ENCODE data around the gene HERC3.
A peak's percentile ranks its signal among the peaks of the same experiment; 100 is the strongest.

The HERC3 gene

GRCh38 chr4:88725143-88725542 is 132.9 kb downstream of the HERC3 start:
- Histone ChIP-seq H3K9ac (ENCODE audit: low read depth, low read length) (peak overlapping the region; percentile 50; the same call in 1 of the 2 replicates), H3K27me3 (ENCODE audit: insufficient read depth, low read length) (no peaks in the 10 kb centered on the region), H3K36me3 (ENCODE audit: insufficient read depth, low read depth, low read length) (peaks cover 27% of the 10 kb centered on the region), H3K4me1 (ENCODE audit: insufficient read depth, low read length) (peaks cover 10% of the 10 kb centered on the region), H3K4me3 (ENCODE audit: low read length) (no peak overlapping the region), H3K9me3 (ENCODE audit: insufficient read depth, low read depth, low read length) (no peaks in the 10 kb centered on the region; the same call in 1 of the 2 replicates), H3K27ac (ENCODE audit: low read length) (no peak overlapping the region)

- peaks cover 10% of the 10 kb centered on the region for H3K4me1 ChIP-seq (ENCODE audit: insufficient read depth, low read length)
- no peak overlapping the region for H3K4me3 ChIP-seq (ENCODE audit: low read length)
- H3K9me3 ChIP-seq (ENCODE audit: insufficient read depth, low read depth, low read length) = no peaks in the 10 kb centered on the region
- no peak overlapping the region for H3K9ac ChIP-seq (ENCODE audit: low read depth, low read length)
- H3K27me3 ChIP-seq (ENCODE audit: insufficient read depth, low read length) = no peaks in the 10 kb centered on the region
- H3K27ac ChIP-seq (ENCODE audit: low read length) = no peak overlapping the region
- peaks cover 33% of the 10 kb centered on the region for H3K36me3 ChIP-seq (ENCODE audit: insufficient read depth, low read depth, low read length)
These were observed 133.7 kb downstream of the HERC3 start for GRCh38 chr4:88725986-88726385.

GRCh38 chr4:88728146-88728545 is 135.9 kb downstream of the HERC3 start:
- Histone ChIP-seq H3K4me3 (ENCODE audit: low read length) (no peak overlapping the region), H3K4me1 (ENCODE audit: insufficient read depth, low read length) (peaks cover 10% of the 10 kb centered on the region), H3K27ac (ENCODE audit: low read length) (no peak overlapping the region), H3K27me3 (ENCODE audit: insufficient read depth, low read length) (no peaks in the 10 kb centered on the region), H3K9ac (ENCODE audit: low read depth, low read length) (no peak overlapping the region), H3K36me3 (ENCODE audit: insufficient read depth, low read depth, low read length) (peaks cover 41% of the 10 kb centered on the region), H3K9me3 (ENCODE audit: insufficient read depth, low read depth, low read length) (no peaks in the 10 kb centered on the region)

GRCh38 chr4:88729146-88729760 is 137.0 kb downstream of the HERC3 start:
- H3K27me3 ChIP-seq (ENCODE audit: insufficient read depth, low read length) = no peaks in the 10 kb centered on the region
- H3K36me3 ChIP-seq (ENCODE audit: insufficient read depth, low read depth, low read length) = peaks cover 41% of the 10 kb centered on the region

GRCh38 chr4:88730811-88731210 is 138.5 kb downstream of the HERC3 start:
- H3K4me3 ChIP-seq (ENCODE audit: low read length) = no peak overlapping the region
- H3K9me3 ChIP-seq (ENCODE audit: insufficient read depth, low read depth, low read length) = no peaks in the 10 kb centered on the region
- H3K36me3 ChIP-seq (ENCODE audit: insufficient read depth, low read depth, low read length) = peaks cover 43% of the 10 kb centered on the region
- H3K9ac ChIP-seq (ENCODE audit: low read depth, low read length) = no peak overlapping the region
- no peak overlapping the region for H3K27ac ChIP-seq (ENCODE audit: low read length)
- H3K4me1 ChIP-seq (ENCODE audit: insufficient read depth, low read length) = no peaks in the 10 kb centered on the region
- H3K27me3 ChIP-seq (ENCODE audit: insufficient read depth, low read length) = no peaks in the 10 kb centered on the region

More at GRCh38 chr4:88729146-88729760, 137.0 kb downstream of the HERC3 start:
- no peak overlapping the region for H3K4me3 ChIP-seq (ENCODE audit: low read length)
- no peak overlapping the region for H3K9ac ChIP-seq (ENCODE audit: low read depth, low read length)
- no peaks in the 10 kb centered on the region for H3K9me3 ChIP-seq (ENCODE audit: insufficient read depth, low read depth, low read length)
- H3K4me1 ChIP-seq (ENCODE audit: insufficient read depth, low read length) = peaks cover 10% of the 10 kb centered on the region
- H3K27ac ChIP-seq (ENCODE audit: low read length) = no peak overlapping the region

- no peak overlapping the region for H3K27ac ChIP-seq (ENCODE audit: low read length)
- H3K27me3 ChIP-seq (ENCODE audit: insufficient read depth, low read length) = no peaks in the 10 kb centered on the region
- no peak overlapping the region for H3K9ac ChIP-seq (ENCODE audit: low read depth, low read length)
- no peak overlapping the region for H3K4me3 ChIP-seq (ENCODE audit: low read length)
- no peaks in the 10 kb centered on the region for H3K9me3 ChIP-seq (ENCODE audit: insufficient read depth, low read depth, low read length)
- peaks cover 47% of the 10 kb centered on the region for H3K36me3 ChIP-seq (ENCODE audit: insufficient read depth, low read depth, low read length)
- no peaks in the 10 kb centered on the region for H3K4me1 ChIP-seq (ENCODE audit: insufficient read depth, low read length)
These were observed 139.1 kb downstream of the HERC3 start for GRCh38 chr4:88731381-88731780.

- Histone ChIP-seq H3K4me3 (ENCODE audit: low read length) (no peak overlapping the region), H3K36me3 (ENCODE audit: insufficient read depth, low read depth, low read length) (peaks cover 37% of the 10 kb centered on the region), H3K9ac (ENCODE audit: low read depth, low read length) (no peak overlapping the region), H3K9me3 (ENCODE audit: insufficient read depth, low read depth, low read length) (no peaks in the 10 kb centered on the region), H3K27me3 (ENCODE audit: insufficient read depth, low read length) (no peaks in the 10 kb centered on the region), H3K4me1 (ENCODE audit: insufficient read depth, low read length) (peaks cover 9% of the 10 kb centered on the region; the same call in 1 of the 2 replicates), H3K27ac (ENCODE audit: low read length) (no peak overlapping the region)
These were observed 140.6 kb downstream of the HERC3 start for GRCh38 chr4:88732714-88733368.

- H3K4me1 ChIP-seq (ENCODE audit: insufficient read depth, low read length) = peaks cover 15% of the 10 kb centered on the region; the same call in 1 of the 2 replicates
- no peak overlapping the region for H3K9ac ChIP-seq (ENCODE audit: low read depth, low read length)
- H3K27me3 ChIP-seq (ENCODE audit: insufficient read depth, low read length) = no peaks in the 10 kb centered on the region
- no peak overlapping the region for H3K4me3 ChIP-seq (ENCODE audit: low read length)
- H3K36me3 ChIP-seq (ENCODE audit: insufficient read depth, low read depth, low read length) = peaks cover 32% of the 10 kb centered on the region
- no peak overlapping the region for H3K27ac ChIP-seq (ENCODE audit: low read length)
- H3K9me3 ChIP-seq (ENCODE audit: insufficient read depth, low read depth, low read length) = no peaks in the 10 kb centered on the region
These were observed 142.2 kb downstream of the HERC3 start for GRCh38 chr4:88734403-88734949.

GRCh38 chr4:88735564-88735963 is 143.3 kb downstream of the HERC3 start:
- H3K9ac ChIP-seq (ENCODE audit: low read depth, low read length) = no peak overlapping the region
- peaks cover 20% of the 10 kb centered on the region; the same call in 1 of the 2 replicates for H3K4me1 ChIP-seq (ENCODE audit: insufficient read depth, low read length)
- H3K27me3 ChIP-seq (ENCODE audit: insufficient read depth, low read length) = no peaks in the 10 kb centered on the region
- H3K27ac ChIP-seq (ENCODE audit: low read length) = no peak overlapping the region
- H3K4me3 ChIP-seq (ENCODE audit: low read length) = no peak overlapping the region
- H3K9me3 ChIP-seq (ENCODE audit: insufficient read depth, low read depth, low read length) = no peaks in the 10 kb centered on the region
- H3K36me3 ChIP-seq (ENCODE audit: insufficient read depth, low read depth, low read length) = peaks cover 23% of the 10 kb centered on the region

GRCh38 chr4:88736264-88736663 is 144.0 kb downstream of the HERC3 start:
- Histone ChIP-seq H3K27ac (ENCODE audit: low read length) (no peak overlapping the region), H3K36me3 (ENCODE audit: insufficient read depth, low read depth, low read length) (peaks cover 17% of the 10 kb centered on the region), H3K4me1 (ENCODE audit: insufficient read depth, low read length) (peaks cover 20% of the 10 kb centered on the region; the same call in 1 of the 2 replicates), H3K27me3 (ENCODE audit: insufficient read depth, low read length) (no peaks in the 10 kb centered on the region), H3K9ac (ENCODE audit: low read depth, low read length) (no peak overlapping the region), H3K4me3 (ENCODE audit: low read length) (no peak overlapping the region), H3K9me3 (ENCODE audit: insufficient read depth, low read depth, low read length) (no peaks in the 10 kb centered on the region)

GRCh38 chr4:88737307-88737941 is 145.1 kb downstream of the HERC3 start:
- Histone ChIP-seq H3K36me3 (ENCODE audit: insufficient read depth, low read depth, low read length) (peaks cover 14% of the 10 kb centered on the region; the same call in 1 of the 2 replicates), H3K27ac (ENCODE audit: low read length) (no peak overlapping the region), H3K4me1 (ENCODE audit: insufficient read depth, low read length) (peaks cover 20% of the 10 kb centered on the region; the same call in 1 of the 2 replicates), H3K9ac (ENCODE audit: low read depth, low read length) (no peak overlapping the region), H3K27me3 (ENCODE audit: insufficient read depth, low read length) (no peaks in the 10 kb centered on the region), H3K4me3 (ENCODE audit: low read length) (no peak overlapping the region), H3K9me3 (ENCODE audit: insufficient read depth, low read depth, low read length) (no peaks in the 10 kb centered on the region)

Data from iPS-20b (cell line).